Smooth muscle cell of the brain vasculature (primary cell): Measurements from ENCODE around the gene CRTC1.

Source experiments
- DNase-seq: peaks from one replicate; pipeline ENCODE4 v3.0.0-alpha.2; 2012; ENCODE audit warnings: low read depth, low spot score

CRTC1 gene

GRCh38 chr19:18699403-18700054 is 16.0 kb downstream of the CRTC1 start:
- DNase-seq: no peak

- DNase-seq: no peak
These were observed 17.2 kb downstream of the CRTC1 start for GRCh38 chr19:18700501-18701249.

GRCh38 chr19:18701250-18701608 is 17.7 kb downstream of the CRTC1 start:
- no peak for DNase-seq

GRCh38 chr19:18704054-18704453 is 20.6 kb downstream of the CRTC1 start:
- no peak for DNase-seq

- no peak for DNase-seq
These were observed 21.5 kb downstream of the CRTC1 start for GRCh38 chr19:18704971-18705370.

GRCh38 chr19:18708452-18709231 is 25.2 kb downstream of the CRTC1 start:
- DNase-seq: no peak

- no peak for DNase-seq
These were observed 26.1 kb downstream of the CRTC1 start for GRCh38 chr19:18709546-18709945.

GRCh38 chr19:18710186-18710585 is 26.7 kb downstream of the CRTC1 start:
- no peak for DNase-seq

- no peak for DNase-seq
These were observed 27.7 kb downstream of the CRTC1 start for GRCh38 chr19:18710996-18711751.

GRCh38 chr19:18711893-18712292 is 28.4 kb downstream of the CRTC1 start:
- DNase-seq: no peak

- no peak for DNase-seq
These were observed 29.5 kb downstream of the CRTC1 start for GRCh38 chr19:18712981-18713380.

- no peak for DNase-seq
These were observed 30.2 kb downstream of the CRTC1 start for GRCh38 chr19:18713550-18714117.

GRCh38 chr19:18715416-18715815 is 31.9 kb downstream of the CRTC1 start:
- DNase-seq: no peak

- no peak for DNase-seq
These were observed 33.4 kb downstream of the CRTC1 start for GRCh38 chr19:18716857-18717256.

- DNase-seq: no peak
These were observed 34.1 kb downstream of the CRTC1 start for GRCh38 chr19:18717601-18718000.

GRCh38 chr19:18718015-18718526 is 34.6 kb downstream of the CRTC1 start:
- no peak for DNase-seq

GRCh38 chr19:18718846-18719458 is 35.5 kb downstream of the CRTC1 start:
- DNase-seq: no peak

- DNase-seq: no peak
These were observed 36.1 kb downstream of the CRTC1 start for GRCh38 chr19:18719541-18719940.

GRCh38 chr19:18723871-18724377 is 40.4 kb downstream of the CRTC1 start:
- no peak for DNase-seq
